Naive thymus-derived CD4-positive, alpha-beta T cell (primary cell): ENCODE results near the gene ZIC5. TPM values are rescaled to one million over a fixed set of nuclear protein-coding genes. Genes with fewer than 3 reads are reported as not detected.
"Not testable (repeated sequence)": the region's sequence is repeated elsewhere in the genome, so short reads cannot be mapped to it uniquely, and the experiment has no call there.

Source experiments
- ATAC-seq: fragments of 150-1000 bp; cut with Tn5 transposase; 2 replicates; pipeline ENCODE4 v1.10.0; 2021; ENCODE audit warnings: mild to moderate bottlenecking, moderate library complexity
- CTCF ChIA-PET: fragments of 350-600 bp; sonication (Branson Sonifier 250); formaldehyde crosslinking; loops from one replicate; lab custom pipeline; 2021; ENCODE audit warnings: antibody characterized with exemption; lab: Charles Lee
- POLR2A ChIA-PET: fragments of 350-600 bp; sonication (Branson Sonifier 250); formaldehyde crosslinking; loops from one replicate; lab custom pipeline; 2021; ENCODE audit warnings: antibody characterized with exemption, inconsistent platforms; lab: Charles Lee
- DNase-seq, 9 donors: peaks; one replicate each; pipeline versions ENCODE4 v3.0.0 to v3.0.0-alpha.2; 2020 to 2022; ENCODE audit warnings: mixed read lengths in 1 of 9
- H3K27ac ChIP-seq: one replicate; pipeline ENCODE4 v1.7.0; 2013; ENCODE audit warnings: mild to moderate bottlenecking, low read depth, low read length, moderate library complexity
- H3K27me3 ChIP-seq, 2 donors: one replicate each; pipeline ENCODE4 v1.7.0; 2013; ENCODE audit warnings: low read length in 2 of 2, mild to moderate bottlenecking in 2 of 2, moderate library complexity in 2 of 2; ENCODE audit not compliant: control insufficient read depth in 2 of 2, insufficient read depth in 2 of 2
- H3K36me3 ChIP-seq, 3 experiments: 1 replicate in 2 of 3; 2 replicates in 1 of 3; pipeline ENCODE4 v1.7.0; 2013; ENCODE audit warnings: low read length in 3 of 3, mild to moderate bottlenecking in 3 of 3, moderate library complexity in 1 of 3; ENCODE audit not compliant: insufficient read depth in 3 of 3, control insufficient read depth in 2 of 3
- H3K4me1 ChIP-seq, 2 donors: one replicate each; pipeline ENCODE4 v1.7.0; 2013; ENCODE audit warnings: low read length in 2 of 2, mild to moderate bottlenecking in 2 of 2, moderate library complexity in 1 of 2; ENCODE audit not compliant: control insufficient read depth in 2 of 2, insufficient read depth in 2 of 2
- H3K4me3 ChIP-seq: 2 replicates; pipeline ENCODE4 v1.7.0; 2013; ENCODE audit warnings: mild to moderate bottlenecking, low read length
- H3K9me3 ChIP-seq, 3 experiments: 1 replicate in 2 of 3; 2 replicates in 1 of 3; pipeline ENCODE4 v1.7.0; 2013; ENCODE audit warnings: low read length in 3 of 3; ENCODE audit not compliant: control insufficient read depth in 2 of 3
- H3K27ac Mint-ChIP-seq, 9 donors: one replicate each; pipeline ENCODE4 v1.8.0; 2020 to 2022; ENCODE audit warnings: mixed read lengths in 9 of 9, mild to moderate bottlenecking in 8 of 9, moderate library complexity in 5 of 9, inconsistent platforms in 2 of 9
- H3K27me3 Mint-ChIP-seq, 5 donors: one replicate each; pipeline ENCODE4 v1.8.0; 2021 to 2022; ENCODE audit warnings: mixed read lengths in 5 of 5, mild to moderate bottlenecking in 1 of 5
- H3K36me3 Mint-ChIP-seq, 5 donors: one replicate each; pipeline ENCODE4 v1.8.0; 2020 to 2022; ENCODE audit warnings: mixed read lengths in 5 of 5, mild to moderate bottlenecking in 3 of 5, inconsistent platforms in 1 of 5
- H3K4me1 Mint-ChIP-seq, 7 donors: one replicate each; pipeline ENCODE4 v1.8.0; 2020 to 2022; ENCODE audit warnings: mixed read lengths in 7 of 7, mild to moderate bottlenecking in 3 of 7, inconsistent platforms in 1 of 7
- H3K4me3 Mint-ChIP-seq, 10 donors: one replicate each; pipeline ENCODE4 v1.8.0; 2020 to 2022; ENCODE audit warnings: mild to moderate bottlenecking in 10 of 10, mixed read lengths in 10 of 10, moderate library complexity in 6 of 10, inconsistent platforms in 2 of 10
- H3K9me3 Mint-ChIP-seq, 11 donors: one replicate each; pipeline ENCODE4 v1.8.0; 2020 to 2022; ENCODE audit warnings: mixed read lengths in 11 of 11, mild to moderate bottlenecking in 4 of 11, inconsistent platforms in 1 of 11, moderate library complexity in 1 of 11
- intact Hi-C, 2 donors: fragments of 100-400 bp; cut with micrococcal nuclease; formaldehyde crosslinking; loops; one replicate each; pipeline ENCODE4 v1.15.1; 2023
- polyA plus RNA-seq, 2 donors: library from polyadenylated mRNA; unstranded; fragments of 300-500 nt; fragmentation: Illumina TruSeq; gene quantifications; one replicate each; pipeline ENCODE4 v1.2.3, GENCODE V29; 2021
- total RNA-seq, 6 experiments: library from RNA in 5 of 6; stranded (reverse) in 5 of 6; gene quantifications; 1 replicate in 5 of 6; 2 replicates in 1 of 6; pipeline ENCODE4 v1.2.3 and lab custom pipeline; 2021 to 2026

ZIC5 gene
- total and polyA plus RNA-seq, 7 experiments from 2014 or later, result not detected

GRCh38 chr13:99955747-99956472 is 15.7 kb downstream of the ZIC5 start:
- peaks cover 68 to 90% (median 82%) of the 10 kb centered on the region in 5 donors for H3K27me3 Mint-ChIP-seq
- ChIA-PET CTCF (no interaction called here), POLR2A (interaction anchor here (0.7 kb wide), 1 partner anchor 9 kb away, joined by 3 read pairs; no protein-coding TSS in a partner anchor)
- peak in 1 of 9 donors; percentile 14 for DNase-seq
- Histone ChIP-seq H3K9me3 (no peaks in the 10 kb centered on the region), H3K27ac (no peak overlapping the region), H3K4me3 (peak overlapping the region; percentile 24), H3K4me1 (peaks cover 17 to 31% of the 10 kb centered on the region in 2 donors), H3K36me3 (no peaks in the 10 kb centered on the region), H3K27me3 (peaks cover 20 to 49% of the 10 kb centered on the region in 2 donors)
- peak overlapping the region; percentile 23 to 79 (median 66) for H3K4me3 Mint-ChIP-seq
- H3K27ac Mint-ChIP-seq, result peak overlapping the region in 3 of 9 donors; percentile 25 to 41 (median 38)
- no peak for ATAC-seq
- H3K36me3 Mint-ChIP-seq, result peaks cover 0 to 4% (median 0%) of the 10 kb centered on the region in 5 donors
- H3K4me1 Mint-ChIP-seq, result peaks cover 9 to 43% (median 34%) of the 10 kb centered on the region in 7 donors
- H3K9me3 Mint-ChIP-seq, result peaks cover 0 to 11% (median 4%) of the 10 kb centered on the region in 11 donors
- intact Hi-C loops, result no loop called here

GRCh38 chr13:99955107-99955746 is 16.3 kb downstream of the ZIC5 start:
- no peaks in the 10 kb centered on the region for H3K36me3 ChIP-seq
- H3K9me3 ChIP-seq, result no peaks in the 10 kb centered on the region
- peaks cover 0 to 11% (median 4%) of the 10 kb centered on the region in 11 donors for H3K9me3 Mint-ChIP-seq
- H3K4me1 ChIP-seq, result peaks cover 17 to 31% of the 10 kb centered on the region in 2 donors
- CTCF ChIA-PET, result no interaction called here
- no peak overlapping the region for H3K27ac ChIP-seq
- peaks cover 20 to 46% of the 10 kb centered on the region in 2 donors for H3K27me3 ChIP-seq
- peaks cover 63 to 89% (median 77%) of the 10 kb centered on the region in 5 donors for H3K27me3 Mint-ChIP-seq
- no peak for DNase-seq
- peaks cover 0 to 4% (median 0%) of the 10 kb centered on the region in 5 donors for H3K36me3 Mint-ChIP-seq
- POLR2A ChIA-PET, result interaction anchor here (0.7 kb wide), 2 partner anchors 8 to 982 kb away, joined by 3 read pairs; no protein-coding TSS in a partner anchor
- H3K4me3 Mint-ChIP-seq, result peak overlapping the region in 5 of 10 donors; percentile 27 to 79 (median 73)
- intact Hi-C loops, result no loop called here
- peaks cover 8 to 42% (median 33%) of the 10 kb centered on the region in 7 donors for H3K4me1 Mint-ChIP-seq
- ATAC-seq, result no peak
- H3K27ac Mint-ChIP-seq, result no peak overlapping the region
- no peak overlapping the region for H3K4me3 ChIP-seq

- Mint-ChIP-seq H3K9me3 (peaks cover 0 to 3% (median under 1%) of the 10 kb centered on the region in 11 donors), H3K36me3 (no peaks in the 10 kb centered on the region), H3K27ac (peak overlapping the region in 1 of 9 donors; percentile 53), H3K27me3 (peaks cover 50 to 87% (median 74%) of the 10 kb centered on the region in 5 donors), H3K4me3 (no peak overlapping the region), H3K4me1 (peaks cover 0 to 26% (median 19%) of the 10 kb centered on the region in 7 donors)
- CTCF ChIA-PET, result no interaction called here
- Histone ChIP-seq H3K27me3 (peaks cover 4 to 26% of the 10 kb centered on the region in 2 donors), H3K4me1 (peaks cover 9 to 20% of the 10 kb centered on the region in 2 donors), H3K4me3 (no peak overlapping the region), H3K36me3 (no peaks in the 10 kb centered on the region), H3K9me3 (no peaks in the 10 kb centered on the region), H3K27ac (no peak overlapping the region)
- DNase-seq, result no peak
- ATAC-seq, result no peak
- intact Hi-C loops, result no loop called here
- POLR2A ChIA-PET, result no interaction called here
Observed at GRCh38 chr13:99953138-99953755, 18.3 kb downstream of the ZIC5 start.

- H3K4me3 Mint-ChIP-seq, H3K27ac Mint-ChIP-seq, H3K9me3 ChIP-seq, intact Hi-C loops, ATAC-seq, H3K27ac ChIP-seq, POLR2A ChIA-PET, DNase-seq, CTCF ChIA-PET, H3K9me3 Mint-ChIP-seq, H3K4me3 ChIP-seq, H3K36me3 Mint-ChIP-seq, H3K36me3 ChIP-seq: not testable (repeated sequence)
- H3K4me1 Mint-ChIP-seq, result peaks cover 0 to 10% (median 8%) of the 10 kb centered on the region in 7 donors
- H3K27me3 Mint-ChIP-seq, result peaks cover 63 to 82% (median 69%) of the 10 kb centered on the region in 5 donors
- Histone ChIP-seq H3K27me3 (peaks cover 0 to 13% of the 10 kb centered on the region in 2 donors), H3K4me1 (peaks cover 0 to 10% of the 10 kb centered on the region in 2 donors)
Observed at GRCh38 chr13:99951666-99952065, 19.9 kb downstream of the ZIC5 start.

- peaks cover 0 to 2% (median 0%) of the 10 kb centered on the region in 7 donors for H3K4me1 Mint-ChIP-seq
- H3K27me3 ChIP-seq, result peaks cover 0 to 6% of the 10 kb centered on the region in 2 donors
- peaks cover 0 to 2% (median 0%) of the 10 kb centered on the region in 11 donors for H3K9me3 Mint-ChIP-seq
- no peak overlapping the region for H3K4me3 ChIP-seq
- ATAC-seq (no peak), DNase-seq (no peak)
- H3K27me3 Mint-ChIP-seq, result peaks cover 49 to 77% (median 61%) of the 10 kb centered on the region in 5 donors
- H3K4me1 ChIP-seq, result no peaks in the 10 kb centered on the region
- H3K4me3 Mint-ChIP-seq, result no peak overlapping the region
- intact Hi-C loops, result no loop called here
- CTCF ChIA-PET, result no interaction called here
- H3K27ac ChIP-seq, result no peak overlapping the region
- H3K36me3 ChIP-seq, result no peaks in the 10 kb centered on the region
- no peaks in the 10 kb centered on the region for H3K36me3 Mint-ChIP-seq
- POLR2A ChIA-PET, result no interaction called here
- H3K27ac Mint-ChIP-seq, result no peak overlapping the region
- H3K9me3 ChIP-seq, result no peaks in the 10 kb centered on the region
Observed at GRCh38 chr13:99949679-99950413, 21.7 kb downstream of the ZIC5 start.
